ENCODE measurements around the gene PLAC8L1.

Gene PLAC8L1

GRCh38 chr5:146078566-146078965 is 26.8 kb downstream of the PLAC8L1 start:
- DNase-seq: no peak

DNA sequence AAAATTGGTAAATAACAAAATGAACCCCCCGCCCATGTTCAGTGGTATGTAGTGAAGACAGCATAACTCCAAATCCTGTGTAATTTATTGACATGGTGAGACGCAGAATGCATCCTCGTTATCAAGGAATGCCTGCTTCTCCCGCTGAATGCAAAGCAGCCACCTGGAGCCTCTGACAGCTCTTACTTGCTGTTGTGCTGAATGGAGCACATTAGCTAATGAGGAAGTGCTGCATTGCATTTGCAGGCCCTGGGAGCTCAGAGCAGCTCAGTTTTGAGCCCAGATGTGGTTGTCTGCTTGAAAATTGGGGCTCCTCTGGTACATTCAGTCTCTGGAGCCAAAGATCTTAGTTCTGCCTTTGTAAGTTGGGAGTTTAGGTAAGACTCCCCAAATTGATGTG is 28.9 kb downstream of the PLAC8L1 start:
- DNase-seq: no peak

GRCh38 chr5:146076028-146076427 is 29.3 kb downstream of the PLAC8L1 start:
- no peak for DNase-seq

DNA sequence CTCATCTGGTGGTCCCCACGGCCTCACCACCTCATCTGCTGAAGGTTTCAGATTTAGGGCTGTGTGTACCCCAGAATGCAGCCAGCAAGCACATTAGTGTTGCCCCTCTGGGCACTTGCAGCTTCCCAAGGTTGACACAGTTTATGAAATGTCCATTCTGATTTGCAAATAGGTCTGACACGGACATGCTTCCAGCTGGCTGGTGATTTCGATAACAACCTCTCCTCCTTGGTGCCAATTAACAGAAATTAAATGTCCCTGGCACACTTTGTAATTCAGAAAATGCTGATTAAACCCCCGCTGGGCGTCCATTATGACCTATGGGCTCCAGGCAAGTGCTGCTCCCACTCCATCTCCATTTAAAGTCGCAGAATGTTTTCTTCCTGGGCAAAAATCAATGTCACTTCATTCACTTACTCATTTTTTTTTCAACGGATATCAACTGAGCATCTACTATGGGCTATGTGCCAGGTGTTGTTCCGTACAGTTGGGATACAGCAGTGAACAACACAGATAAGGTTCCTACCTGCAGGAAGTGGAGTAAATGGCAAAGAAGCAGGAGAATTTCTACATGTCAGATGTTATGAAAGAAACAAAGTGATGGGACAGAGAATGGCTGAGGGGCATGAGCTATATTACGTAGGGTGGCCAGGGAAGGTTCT is 32.0 kb downstream of the PLAC8L1 start:
- no peak for DNase-seq

GRCh38 chr5:146072595-146072994 is 32.8 kb downstream of the PLAC8L1 start:
- no peak for DNase-seq

DNA sequence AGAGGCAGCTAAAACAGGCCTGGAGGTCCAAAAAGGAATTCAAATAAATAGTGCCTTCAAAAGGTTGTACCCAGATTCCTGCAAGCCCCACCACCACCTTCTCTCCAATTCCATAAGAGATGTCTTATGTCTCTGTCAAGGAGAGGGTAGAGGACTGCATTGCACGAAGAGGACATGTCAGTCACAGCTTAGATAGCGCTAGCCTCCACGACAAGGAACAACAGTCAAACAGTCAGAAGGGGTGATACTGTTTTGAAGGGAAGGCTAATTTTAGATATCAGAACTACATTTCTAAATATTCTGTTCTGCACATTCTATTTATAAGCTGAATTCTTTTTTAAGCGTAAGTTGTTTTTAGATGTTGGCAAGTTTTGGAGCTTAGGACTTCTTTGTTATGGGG is 34.2 kb downstream of the PLAC8L1 start:
- DNase-seq: no peak

DNA sequence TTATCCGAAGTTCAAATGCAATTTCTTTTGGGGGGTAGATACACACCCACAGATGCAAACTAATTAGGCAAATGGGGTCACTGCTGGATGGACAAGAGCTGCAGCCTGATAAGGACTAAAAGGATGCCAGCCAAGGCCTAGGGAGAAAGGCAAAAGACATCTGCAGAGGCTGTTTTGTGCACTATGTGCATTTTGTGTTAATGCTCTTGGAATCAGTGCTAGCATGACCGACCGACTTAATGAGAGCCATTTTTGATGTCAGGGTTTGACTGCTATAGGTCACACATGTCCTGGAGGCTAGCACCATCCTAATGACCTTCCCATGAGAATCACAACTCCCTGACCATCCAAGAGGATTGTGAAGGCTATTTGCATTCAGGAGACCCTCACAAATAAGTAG is 34.6 kb downstream of the PLAC8L1 start:
- no peak for DNase-seq

GRCh38 chr5:146069780-146070099 is 35.6 kb downstream of the PLAC8L1 start:
- no peak for DNase-seq

- DNase-seq: no peak
Measured at GRCh38 chr5:146068977-146069779, 36.2 kb downstream of the PLAC8L1 start.

DNA sequence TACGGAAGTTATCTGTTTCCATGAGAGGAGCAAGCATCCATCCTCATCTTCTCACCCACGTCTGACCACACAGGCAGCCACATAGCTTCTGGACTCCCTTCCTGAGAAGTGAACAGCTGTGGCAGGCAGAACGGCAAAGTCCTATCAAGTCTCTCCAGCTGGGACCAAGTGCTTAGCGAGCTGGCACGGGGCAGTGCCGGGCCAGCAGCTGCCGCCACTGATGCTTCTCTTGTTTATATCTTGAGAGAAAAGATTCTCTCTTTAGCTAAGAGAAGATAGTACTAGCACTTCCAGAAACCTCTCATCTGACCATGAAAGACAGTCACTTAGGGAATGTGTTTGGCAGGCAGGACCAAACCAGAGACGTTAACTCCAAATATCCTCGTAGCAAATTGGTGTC is 37.2 kb downstream of the PLAC8L1 start:
- DNase-seq: no peak

DNA sequence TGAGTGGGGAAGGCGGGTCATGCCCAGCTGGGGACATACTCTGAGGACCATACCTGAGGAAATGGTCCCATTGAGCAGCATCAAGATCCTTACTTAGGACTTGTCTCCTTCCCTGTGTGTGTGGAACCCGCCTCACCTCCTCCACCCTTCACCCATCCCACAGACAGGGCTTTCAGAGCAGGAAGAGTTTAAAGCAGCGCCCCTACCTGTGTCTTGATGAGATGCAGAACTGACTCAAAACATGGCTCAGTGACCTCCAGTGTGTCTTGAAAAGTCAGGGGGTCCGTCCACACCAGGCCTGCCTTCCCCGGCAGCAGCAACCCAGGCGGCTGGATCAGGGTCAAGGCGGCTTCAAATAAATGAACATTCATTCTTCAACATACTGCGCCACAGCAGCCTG is 38.4 kb downstream of the PLAC8L1 start:
- DNase-seq: no peak

- no peak for DNase-seq
Measured at GRCh38 chr5:146060221-146060585, 45.2 kb downstream of the PLAC8L1 start.

DNA sequence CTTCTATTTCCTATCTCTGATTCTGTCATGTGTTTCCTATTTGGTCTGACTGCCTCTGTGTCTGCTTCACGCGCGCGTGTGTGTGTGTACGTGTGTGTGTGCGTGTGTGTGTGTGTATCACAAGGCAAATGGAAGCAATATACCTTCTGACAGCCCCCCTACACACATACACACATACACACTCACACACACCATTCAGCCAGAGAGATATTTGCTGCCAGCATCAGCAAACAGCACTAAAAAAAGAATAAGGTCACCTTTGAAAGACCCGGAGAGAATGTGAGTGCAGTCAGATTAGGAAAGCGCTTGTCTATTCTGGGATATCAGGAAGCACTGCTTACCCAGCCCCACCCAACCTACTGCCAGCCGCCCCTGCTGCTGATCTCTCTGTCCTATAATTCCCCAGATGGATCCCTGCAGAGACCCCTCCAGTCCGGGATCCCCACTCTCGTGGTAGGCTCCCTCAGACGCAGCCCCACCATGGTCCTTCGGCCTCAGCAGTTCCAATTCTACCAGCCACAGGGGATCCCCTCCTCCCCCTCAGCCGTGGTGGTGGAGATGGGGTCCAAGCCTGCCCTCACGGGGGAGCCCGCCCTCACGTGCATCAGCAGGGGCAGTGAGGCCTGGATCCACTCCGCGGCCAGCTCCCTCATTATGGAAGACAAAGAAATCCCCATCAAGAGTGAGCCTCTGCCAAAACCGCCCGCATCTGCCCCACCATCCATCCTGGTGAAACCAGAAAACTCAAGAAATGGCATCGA is 45.7 kb downstream of the PLAC8L1 start:
- DNase-seq: no peak

DNA sequence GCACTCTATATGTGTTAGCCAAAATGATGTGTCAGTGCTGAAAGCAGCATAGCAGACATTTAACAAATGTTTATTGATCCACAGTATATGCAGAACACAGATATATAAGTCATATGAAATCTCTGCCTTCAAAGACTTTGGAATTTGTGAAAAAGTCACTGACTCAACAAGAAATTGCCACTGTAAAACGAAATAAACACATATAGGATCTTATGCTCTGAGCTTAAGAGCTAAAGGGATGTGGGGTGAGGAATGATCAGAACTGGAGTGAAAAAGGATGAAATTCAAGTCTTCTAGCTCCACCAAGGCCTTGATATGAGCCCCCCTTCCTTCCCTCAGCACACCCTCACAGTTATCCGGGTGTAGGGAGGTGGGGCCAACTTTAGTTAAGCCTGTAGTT is 49.9 kb downstream of the PLAC8L1 start:
- no peak for DNase-seq

- no peak for DNase-seq
Measured at GRCh38 chr5:146052780-146053179, 52.6 kb downstream of the PLAC8L1 start.

GRCh38 chr5:146051678-146052077 is 53.7 kb downstream of the PLAC8L1 start:
- no peak for DNase-seq

GRCh38 chr5:146050086-146050485 is 55.3 kb downstream of the PLAC8L1 start:
- no peak for DNase-seq

DNA sequence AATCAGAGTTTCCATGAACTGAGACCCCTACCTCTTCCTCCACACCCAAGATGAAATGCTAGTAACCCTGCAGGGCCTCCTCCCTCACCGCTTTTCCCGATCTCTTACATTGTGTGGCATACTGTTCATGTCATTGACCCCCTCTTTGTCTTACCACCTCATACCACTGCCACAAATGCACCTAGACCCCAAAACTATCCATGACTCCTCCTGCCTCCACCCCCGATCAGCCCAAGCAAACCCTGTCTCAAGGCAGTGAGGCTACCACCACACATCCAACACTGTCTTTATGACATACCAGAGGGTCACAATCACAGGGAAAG is 55.7 kb downstream of the PLAC8L1 start:
- DNase-seq: no peak

DNA sequence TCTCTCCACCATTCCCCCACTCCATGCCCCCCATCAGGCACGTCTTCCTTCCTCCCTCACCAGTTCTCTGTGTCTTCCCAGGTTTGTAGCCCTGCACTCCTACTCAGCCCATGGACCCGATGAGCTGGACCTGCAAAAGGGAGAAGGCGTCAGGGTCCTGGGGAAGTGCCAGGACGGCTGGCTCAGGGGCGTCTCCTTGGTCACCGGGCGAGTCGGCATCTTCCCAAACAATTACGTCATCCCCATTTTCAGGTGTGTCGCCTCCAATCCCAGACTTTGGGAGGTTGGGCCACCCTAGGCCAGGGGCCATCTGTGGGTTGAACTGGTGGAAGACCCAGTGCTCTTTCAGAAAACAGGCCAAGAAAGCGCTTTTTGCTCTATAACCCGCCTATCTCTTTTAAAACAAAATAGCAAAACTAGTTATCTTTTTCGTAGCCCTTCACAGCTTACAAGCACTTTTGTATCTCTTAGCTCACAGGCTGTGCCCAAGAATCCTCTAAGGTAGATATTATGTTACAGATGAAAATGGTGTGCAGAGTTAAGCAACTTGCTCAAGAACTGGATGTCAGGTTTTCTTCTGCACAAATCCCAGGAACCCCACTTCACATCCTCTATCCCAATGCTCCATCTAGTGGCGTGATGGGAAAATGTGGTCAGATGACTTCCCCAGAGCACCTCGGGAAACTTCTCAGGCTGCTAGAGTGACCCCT is 56.2 kb downstream of the PLAC8L1 start:
- DNase-seq: peak; percentile 6

- DNase-seq: no peak
Measured at GRCh38 chr5:146047396-146047795, 58.0 kb downstream of the PLAC8L1 start.

- DNase-seq: no peak
Measured at GRCh38 chr5:146043722-146044121, 61.7 kb downstream of the PLAC8L1 start.

- DNase-seq: no peak
Measured at GRCh38 chr5:146042628-146043279, 62.6 kb downstream of the PLAC8L1 start.

DNA sequence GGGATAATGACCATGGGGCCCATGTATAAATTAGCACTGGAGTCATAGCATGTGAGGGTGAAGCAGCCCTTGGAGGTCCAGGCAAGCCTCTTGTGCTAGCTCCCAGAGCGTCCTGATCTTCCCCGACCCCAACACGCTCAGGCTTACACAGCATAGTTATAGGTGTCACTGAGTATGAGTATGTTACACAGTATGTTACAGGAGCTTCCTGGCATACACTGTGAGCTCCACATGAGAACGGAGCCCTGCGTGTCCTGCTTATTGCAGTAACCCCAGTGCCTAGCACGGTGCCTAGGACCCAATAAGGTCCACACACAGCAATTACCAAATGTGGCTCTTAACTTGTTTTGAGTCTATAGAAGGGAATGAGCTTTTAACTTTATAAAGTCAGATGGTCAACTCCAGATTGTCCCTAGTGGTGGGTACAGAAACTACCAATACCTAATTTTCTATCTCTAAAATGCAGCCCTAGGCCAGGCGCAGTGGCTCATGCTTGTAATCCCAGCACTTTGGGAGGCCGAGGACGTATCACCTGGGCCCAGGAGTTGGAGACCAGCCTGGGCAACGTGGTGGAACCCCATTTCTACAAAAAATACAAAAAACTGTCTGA is 64.1 kb downstream of the PLAC8L1 start:
- no peak for DNase-seq
